Mononuclear cell (primary cell): Measurements from ENCODE around the gene CDYL2. TPM values are rescaled to one million over a fixed set of nuclear protein-coding genes. Genes with fewer than 3 reads are reported as not detected.

Experiments
- H3K27me3 ChIP-seq: 2 replicates; pipeline ENCODE4 v1.6.0; 2011; ENCODE audit warnings: low read length, control low read depth; ENCODE audit not compliant: insufficient read depth
- H3K4me1 ChIP-seq: 2 replicates; pipeline ENCODE4 v1.5.1; 2011; ENCODE audit warnings: mild to moderate bottlenecking, low read length, control low read depth; ENCODE audit not compliant: insufficient read depth
- H3K4me3 ChIP-seq: 2 replicates; pipeline ENCODE4 v1.5.1; 2011; ENCODE audit warnings: mild to moderate bottlenecking, low read length, moderate library complexity
- H3K9me3 ChIP-seq: 2 replicates; pipeline ENCODE4 v1.5.1; 2011; ENCODE audit warnings: low read depth, mild to moderate bottlenecking, control low read depth, low read length
- total RNA-seq: library from RNA; depleted of rRNA; stranded (reverse); fragments of >200 nt; gene quantifications from one replicate; pipeline ENCODE4 v1.2.3, GENCODE V29; 2012

CDYL2 gene
- total RNA-seq, 1 donor = 8.2 TPM

DNA sequence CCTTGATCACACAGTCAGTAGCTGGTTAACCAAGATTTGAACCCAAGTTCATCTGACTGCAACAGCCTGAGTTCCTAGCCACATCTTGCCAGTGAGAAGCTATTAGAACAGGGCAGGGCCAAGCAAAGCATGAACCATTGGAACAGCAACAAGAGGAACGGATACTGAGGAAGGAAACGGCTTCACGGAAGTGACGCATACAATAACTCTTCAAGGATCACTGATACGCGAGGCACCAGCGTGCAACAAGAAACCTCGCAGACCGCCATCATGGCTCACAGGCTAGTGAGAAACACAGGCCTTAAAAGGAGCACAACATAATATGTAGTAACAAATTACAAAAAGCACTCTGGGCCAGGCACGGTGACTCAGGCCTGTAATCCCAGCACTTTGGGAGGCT is 114.9 kb downstream of the CDYL2 start:
- H3K27me3 ChIP-seq = no peaks in the 10 kb centered on the region
- H3K9me3 ChIP-seq = no peaks in the 10 kb centered on the region
- no peak overlapping the region for H3K4me3 ChIP-seq
- no peaks in the 10 kb centered on the region for H3K4me1 ChIP-seq

DNA sequence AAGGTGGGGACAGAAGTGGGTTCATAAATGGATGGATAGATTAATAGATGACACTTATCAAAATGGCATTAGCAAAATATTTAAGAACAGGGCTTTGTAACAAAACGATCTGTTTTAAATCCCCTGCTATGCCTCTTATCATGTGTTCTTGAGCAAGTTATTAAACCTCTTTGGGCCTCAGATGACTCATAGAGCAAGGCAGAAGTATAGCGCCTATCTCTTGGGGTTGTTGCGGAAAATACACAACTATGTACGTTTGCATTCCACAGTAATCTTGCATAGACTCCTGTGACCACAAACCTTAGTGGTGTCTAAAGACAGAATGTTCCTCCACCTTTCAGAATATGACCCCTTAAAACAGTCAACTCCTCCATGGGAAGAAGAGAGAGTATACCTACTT is 116.8 kb downstream of the CDYL2 start:
- H3K4me3 ChIP-seq = no peak overlapping the region
- H3K4me1 ChIP-seq = no peaks in the 10 kb centered on the region
- no peaks in the 10 kb centered on the region for H3K9me3 ChIP-seq
- no peaks in the 10 kb centered on the region for H3K27me3 ChIP-seq

- Histone ChIP-seq H3K4me1 (peaks cover 5% of the 10 kb centered on the region), H3K27me3 (no peaks in the 10 kb centered on the region), H3K9me3 (no peaks in the 10 kb centered on the region), H3K4me3 (no peak overlapping the region)
These were observed 119.5 kb downstream of the CDYL2 start for GRCh38 chr16:80684906-80685305.

- H3K9me3 ChIP-seq = no peaks in the 10 kb centered on the region
These were observed 120.1 kb downstream of the CDYL2 start for GRCh38 chr16:80684136-80684765.

GRCh38 chr16:80683646-80684045 is 120.8 kb downstream of the CDYL2 start:
- Histone ChIP-seq H3K27me3 (no peaks in the 10 kb centered on the region), H3K4me1 (peaks cover 5% of the 10 kb centered on the region), H3K4me3 (no peak overlapping the region), H3K9me3 (no peaks in the 10 kb centered on the region)

More at GRCh38 chr16:80684136-80684765, 120.1 kb downstream of the CDYL2 start:
- Histone ChIP-seq H3K27me3 (no peaks in the 10 kb centered on the region), H3K4me3 (no peak overlapping the region), H3K4me1 (peaks cover 5% of the 10 kb centered on the region)

DNA sequence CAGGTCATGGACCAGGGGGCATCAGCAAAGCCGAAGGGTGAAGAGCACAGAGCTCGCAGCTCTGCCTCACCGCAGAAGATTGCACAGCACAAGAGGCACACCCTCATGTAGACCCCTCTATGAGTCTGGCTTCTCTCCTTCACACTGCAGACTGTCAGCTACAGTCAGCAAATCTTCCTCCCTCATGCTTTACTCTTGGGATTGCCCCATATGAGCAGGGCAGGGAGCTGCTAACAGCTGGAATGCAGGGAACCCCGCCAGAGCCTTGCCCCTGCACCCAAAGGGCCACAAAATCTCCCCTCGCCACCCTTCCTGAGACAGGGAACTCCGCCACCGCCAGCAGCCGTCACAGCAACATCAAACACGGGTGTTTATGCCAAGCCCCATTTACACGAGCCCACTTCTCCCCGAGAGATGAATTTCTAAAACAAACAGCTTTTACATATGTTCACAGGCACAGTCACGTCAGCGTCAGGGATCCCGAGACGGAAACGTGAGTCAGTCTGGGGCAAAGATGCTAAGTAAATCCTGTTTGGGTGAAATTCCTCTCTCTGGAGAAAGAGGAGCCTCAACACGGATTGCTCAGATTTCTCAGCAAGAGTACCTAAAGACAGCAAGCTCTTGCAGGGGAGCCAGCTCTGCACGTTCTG is 121.9 kb downstream of the CDYL2 start:
- Histone ChIP-seq H3K27me3 (no peaks in the 10 kb centered on the region), H3K4me1 (peaks cover 5% of the 10 kb centered on the region)

DNA sequence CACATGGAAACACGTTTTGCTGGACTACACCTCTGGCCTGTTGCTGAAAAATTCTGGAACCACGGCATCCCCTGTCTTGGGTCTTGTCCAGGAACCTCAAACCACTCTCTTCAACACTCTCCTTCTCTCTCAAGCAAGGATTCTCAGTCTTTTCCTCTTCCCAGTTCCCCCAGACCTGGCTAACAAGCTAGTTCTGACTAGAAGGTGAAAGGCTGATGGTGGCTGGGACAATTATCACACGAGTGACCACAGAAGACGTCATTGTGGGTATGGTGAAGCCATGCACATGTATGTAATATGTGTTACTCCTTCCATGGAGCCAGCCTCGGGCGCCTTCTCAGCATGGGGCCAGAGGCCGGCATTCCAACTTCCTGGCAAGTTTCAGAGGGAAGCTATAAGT is 123.0 kb downstream of the CDYL2 start:
- peaks cover 15% of the 10 kb centered on the region for H3K4me1 ChIP-seq
- no peaks in the 10 kb centered on the region for H3K27me3 ChIP-seq
- no peaks in the 10 kb centered on the region for H3K9me3 ChIP-seq
- no peak overlapping the region for H3K4me3 ChIP-seq

More for the DNA sequence above, 121.9 kb downstream of the CDYL2 start:
- no peak overlapping the region for H3K4me3 ChIP-seq
- no peaks in the 10 kb centered on the region for H3K9me3 ChIP-seq

DNA sequence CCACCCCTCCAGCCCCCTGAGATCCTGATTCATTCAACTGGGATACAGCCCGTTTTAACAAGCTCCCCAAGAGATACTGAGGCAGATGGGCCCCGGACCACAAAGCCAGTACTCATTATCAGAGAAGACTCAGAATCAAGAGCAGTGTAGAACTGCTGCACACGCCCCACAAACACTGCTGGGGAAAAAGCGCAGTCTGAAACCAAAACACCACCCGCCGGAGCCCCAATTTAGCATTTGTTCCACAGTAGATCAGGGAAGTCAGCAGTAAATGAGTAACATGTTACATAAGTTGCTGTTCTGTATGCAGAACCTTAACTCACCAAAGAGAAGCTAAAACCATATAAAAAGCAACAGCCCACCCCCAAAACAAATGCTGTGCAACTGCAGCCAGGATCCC is 123.6 kb downstream of the CDYL2 start:
- no peaks in the 10 kb centered on the region for H3K27me3 ChIP-seq
- H3K9me3 ChIP-seq = no peaks in the 10 kb centered on the region
- H3K4me3 ChIP-seq = no peak overlapping the region
- H3K4me1 ChIP-seq = peaks cover 21% of the 10 kb centered on the region

- Histone ChIP-seq H3K4me3 (no peak overlapping the region), H3K4me1 (peaks cover 28% of the 10 kb centered on the region), H3K9me3 (no peaks in the 10 kb centered on the region), H3K27me3 (no peaks in the 10 kb centered on the region)
These were observed 124.4 kb downstream of the CDYL2 start for GRCh38 chr16:80680046-80680445.

DNA sequence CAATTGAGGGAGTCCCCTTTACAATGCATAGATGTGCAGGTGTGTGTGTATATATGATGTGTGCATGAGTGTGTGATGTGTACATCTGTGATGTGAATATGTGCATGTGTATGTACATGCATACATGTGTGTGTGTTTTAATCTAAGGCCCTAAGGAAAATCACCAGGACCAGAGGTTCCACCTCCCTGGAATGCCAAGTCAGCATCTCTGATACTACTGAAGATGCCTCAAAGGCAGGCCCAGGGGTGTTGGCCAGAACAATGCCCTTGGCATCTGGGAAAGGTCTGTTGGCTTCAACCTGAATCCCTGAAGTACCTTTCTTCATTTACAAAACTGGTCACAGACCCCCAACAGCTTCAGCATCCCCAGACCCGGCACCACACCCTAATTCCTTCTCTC is 129.5 kb downstream of the CDYL2 start:
- Histone ChIP-seq H3K27me3 (no peaks in the 10 kb centered on the region), H3K4me3 (no peak overlapping the region), H3K9me3 (no peaks in the 10 kb centered on the region), H3K4me1 (peaks cover 39% of the 10 kb centered on the region)

- H3K4me1 ChIP-seq = peaks cover 38% of the 10 kb centered on the region
- no peaks in the 10 kb centered on the region for H3K27me3 ChIP-seq
- no peak overlapping the region for H3K4me3 ChIP-seq
- no peaks in the 10 kb centered on the region for H3K9me3 ChIP-seq
These were observed 132.0 kb downstream of the CDYL2 start for GRCh38 chr16:80672379-80672778.

GRCh38 chr16:80671281-80671849 is 133.0 kb downstream of the CDYL2 start:
- peaks cover 28% of the 10 kb centered on the region for H3K4me1 ChIP-seq
- H3K9me3 ChIP-seq = no peaks in the 10 kb centered on the region
- H3K4me3 ChIP-seq = no peak overlapping the region
- no peaks in the 10 kb centered on the region for H3K27me3 ChIP-seq

- H3K27me3 ChIP-seq = no peaks in the 10 kb centered on the region
- H3K4me1 ChIP-seq = peaks cover 17% of the 10 kb centered on the region
- H3K4me3 ChIP-seq = no peak overlapping the region
- H3K9me3 ChIP-seq = no peaks in the 10 kb centered on the region
These were observed 134.1 kb downstream of the CDYL2 start for GRCh38 chr16:80670170-80670865.

- Histone ChIP-seq H3K4me1 (peaks cover 16% of the 10 kb centered on the region), H3K9me3 (no peaks in the 10 kb centered on the region), H3K4me3 (no peak overlapping the region), H3K27me3 (no peaks in the 10 kb centered on the region)
These were observed 134.7 kb downstream of the CDYL2 start for GRCh38 chr16:80669673-80670072.

GRCh38 chr16:80667925-80668324 is 136.5 kb downstream of the CDYL2 start:
- Histone ChIP-seq H3K4me1 (peaks cover 19% of the 10 kb centered on the region), H3K27me3 (no peaks in the 10 kb centered on the region), H3K4me3 (no peak overlapping the region), H3K9me3 (no peaks in the 10 kb centered on the region)
